ENCODE results near the gene IFIT3.
"Not testable (repeated sequence)": the region's sequence is repeated elsewhere in the genome, so short reads cannot be mapped to it uniquely, and the experiment has no call there.

The IFIT3 gene

GRCh38 chr10:89327803-89328441 lies at the start of gene IFIT3:
TSS of gene IFIT3 (plus strand) at chr10:89327997. CDS start at chr10:89328074, 77 bp downstream.
- DNase-seq = no peak

DNA sequence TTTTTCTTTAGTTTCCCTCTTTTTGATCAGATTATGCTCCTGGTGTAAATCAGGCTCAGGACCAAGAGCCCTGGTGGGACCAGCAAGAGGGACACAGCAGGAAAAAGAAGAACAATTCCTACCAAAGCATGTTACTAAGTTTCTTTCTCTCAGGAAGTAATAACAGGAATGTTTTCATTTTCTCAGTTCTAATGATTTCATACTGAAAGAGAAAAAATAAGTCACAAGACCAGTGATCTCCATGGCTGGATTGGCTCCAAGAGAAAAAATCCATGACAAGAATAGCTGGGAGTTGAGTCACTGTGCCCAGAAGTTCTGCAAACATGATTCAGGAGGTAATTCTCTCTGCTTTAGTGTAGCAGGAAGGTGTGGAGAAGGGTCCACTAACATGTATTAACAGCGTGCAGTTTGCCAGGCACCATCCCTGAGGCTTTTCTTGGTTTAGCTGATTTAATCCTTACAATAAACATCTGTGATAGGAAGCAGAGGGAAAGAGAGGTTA lies 49.7 kb upstream of the IFIT3 start:
- DNase-seq = no peak

DNA sequence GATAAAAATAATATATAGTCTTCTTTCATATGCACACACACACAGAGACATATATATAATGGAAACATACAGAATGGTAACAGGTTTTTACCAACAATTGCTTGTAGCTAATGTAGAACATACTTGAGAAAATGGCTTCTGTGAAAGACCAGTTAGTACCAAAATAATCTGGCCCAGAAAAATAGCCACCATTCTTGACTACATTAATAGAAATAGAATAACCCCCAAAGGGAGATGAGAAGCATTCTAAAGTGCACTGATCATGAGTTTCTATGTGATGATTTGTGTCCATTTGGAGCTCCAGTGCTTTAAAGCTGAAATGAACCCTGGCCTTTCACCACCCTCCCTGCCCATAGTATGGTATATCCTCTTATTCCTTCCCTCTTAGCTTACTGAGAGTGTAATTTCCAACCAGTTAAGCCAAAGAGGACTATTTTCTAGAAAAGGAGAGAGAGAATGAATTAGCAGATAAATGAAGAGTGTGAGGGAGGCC lies 48.9 kb upstream of the IFIT3 start:
- no peak for DNase-seq

GRCh38 chr10:89279421-89279869 lies 48.4 kb upstream of the IFIT3 start:
- DNase-seq = no peak

DNA sequence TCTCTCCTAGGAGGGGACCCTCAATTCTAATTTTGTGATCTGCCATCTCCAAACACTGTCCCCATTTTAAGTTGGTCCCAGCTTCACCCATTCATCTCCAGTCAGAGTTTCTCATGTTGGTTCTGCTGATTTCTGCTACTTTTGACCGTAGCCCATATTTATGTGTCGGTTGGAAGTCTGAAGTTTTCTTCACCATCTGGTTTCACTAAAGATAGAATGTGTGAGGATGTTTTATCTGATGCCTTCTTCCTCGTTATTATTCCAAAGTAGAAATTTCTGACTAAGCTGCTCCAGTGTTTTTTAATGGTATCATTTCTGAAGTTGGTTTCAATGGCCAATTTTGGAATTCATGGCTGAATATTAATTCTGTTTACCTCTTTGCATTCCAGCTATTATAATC lies 47.3 kb upstream of the IFIT3 start:
- no peak for DNase-seq

GRCh38 chr10:89281606-89282395 lies 46.0 kb upstream of the IFIT3 start:
- DNase-seq = no peak

DNA sequence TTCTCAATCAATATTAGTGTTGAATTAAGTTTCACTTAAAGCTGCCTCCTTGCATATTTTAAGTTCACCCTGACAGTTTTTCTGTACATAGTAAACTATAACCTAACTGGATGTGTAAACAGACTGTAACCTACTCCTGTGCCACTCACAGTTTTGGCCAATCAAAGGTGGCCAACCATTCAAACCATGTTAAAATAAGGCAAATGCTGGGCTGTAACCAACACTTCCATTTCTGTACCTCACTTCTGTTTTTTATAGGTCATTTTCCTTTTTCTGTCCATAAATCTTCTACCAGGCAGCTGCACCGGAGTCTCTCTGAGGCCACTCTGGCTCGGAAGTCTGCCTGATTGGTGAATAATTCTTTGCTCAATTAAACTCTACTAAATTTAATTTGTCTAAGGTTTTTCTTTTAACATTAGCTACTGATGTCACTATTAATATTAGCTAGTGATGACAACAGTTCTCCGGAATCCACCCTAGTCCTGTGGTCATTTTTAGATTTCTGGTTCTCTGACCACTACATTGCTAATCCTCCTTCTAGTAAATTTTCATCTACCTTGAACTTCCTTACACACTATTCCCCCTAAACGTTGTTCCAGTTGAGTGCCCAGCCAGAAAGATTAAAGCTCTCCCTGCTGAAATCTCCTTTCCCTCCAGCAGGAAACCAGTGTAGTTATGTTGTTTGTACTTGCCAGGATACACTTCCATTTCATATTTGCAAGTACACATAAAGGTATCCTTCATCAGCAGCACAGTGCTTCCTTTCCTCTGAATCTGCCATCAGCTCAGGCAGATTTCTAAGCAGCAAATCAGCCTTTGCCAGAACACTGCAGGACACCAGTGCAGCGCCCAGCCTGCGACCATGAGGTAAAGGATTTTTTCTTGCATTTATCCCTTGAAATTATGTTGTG lies 44.5 kb upstream of the IFIT3 start:
- DNase-seq = no peak

DNA sequence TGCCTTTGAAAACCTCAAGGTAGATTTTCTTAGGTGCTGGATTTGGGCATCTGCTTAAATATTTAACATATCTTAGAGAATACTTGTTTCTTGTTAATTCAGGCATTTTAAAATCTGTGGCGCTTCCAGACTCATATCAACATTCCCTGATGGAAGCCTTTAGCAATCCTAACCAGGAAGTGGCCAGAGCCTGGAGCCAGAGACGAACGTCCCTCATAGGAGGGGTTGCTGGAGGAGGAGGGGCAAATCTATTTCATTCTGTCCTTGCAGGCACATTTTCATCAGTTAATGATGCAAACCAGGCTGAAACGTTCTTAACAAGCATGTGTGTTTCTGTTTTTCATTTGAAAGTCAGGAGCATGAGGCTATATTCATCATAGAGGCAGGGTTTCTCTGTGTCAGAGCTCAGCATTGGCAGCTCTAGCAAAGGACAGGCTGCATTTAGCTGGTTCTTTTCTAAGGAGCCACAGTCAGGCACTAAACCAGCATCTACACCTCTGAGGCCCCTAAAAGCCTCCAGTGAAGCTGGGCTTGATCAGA lies 43.8 kb upstream of the IFIT3 start:
- no peak for DNase-seq

DNA sequence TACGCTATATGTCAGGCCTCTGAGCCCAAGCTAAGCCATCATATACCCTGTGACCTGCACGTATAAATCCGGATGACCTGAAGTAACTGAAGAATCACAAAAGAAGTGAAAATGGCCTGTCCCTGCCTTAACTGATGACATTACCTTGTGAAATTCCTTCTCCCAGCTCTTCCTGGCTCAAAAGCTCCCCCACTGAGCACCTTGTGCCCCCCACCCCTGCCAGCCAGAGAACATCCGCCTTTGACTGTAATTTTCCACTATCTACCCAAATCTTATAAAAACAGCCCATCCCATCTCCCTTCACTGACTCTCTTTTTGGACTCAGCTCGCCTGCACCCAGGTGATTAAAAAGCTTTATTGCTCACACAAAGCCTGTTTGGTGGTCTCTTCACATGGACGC lies 43.1 kb upstream of the IFIT3 start:
- DNase-seq = not testable (repeated sequence)

GRCh38 chr10:89285303-89285702 lies 42.5 kb upstream of the IFIT3 start:
- DNase-seq = not testable (repeated sequence)

GRCh38 chr10:89294721-89295239 lies 33.0 kb upstream of the IFIT3 start:
- DNase-seq = no peak

DNA sequence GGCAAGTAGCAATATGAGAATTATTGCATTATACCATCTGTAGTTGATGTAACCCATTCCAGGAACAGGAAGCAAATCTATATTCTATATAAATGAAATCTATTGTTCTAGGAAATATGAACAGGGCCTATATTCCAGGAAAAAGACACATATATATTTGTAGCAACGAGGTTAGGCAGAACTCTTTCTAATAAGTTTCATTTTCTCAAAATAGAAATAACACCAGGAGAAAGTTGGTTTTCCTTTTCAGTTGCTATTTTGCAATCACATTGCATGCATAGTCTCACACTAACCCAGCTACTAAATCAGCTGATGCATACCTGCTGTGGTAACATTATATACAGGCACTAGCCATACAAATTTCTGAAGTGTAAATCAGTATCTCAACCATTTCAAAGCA lies 32.2 kb upstream of the IFIT3 start:
- no peak for DNase-seq

DNA sequence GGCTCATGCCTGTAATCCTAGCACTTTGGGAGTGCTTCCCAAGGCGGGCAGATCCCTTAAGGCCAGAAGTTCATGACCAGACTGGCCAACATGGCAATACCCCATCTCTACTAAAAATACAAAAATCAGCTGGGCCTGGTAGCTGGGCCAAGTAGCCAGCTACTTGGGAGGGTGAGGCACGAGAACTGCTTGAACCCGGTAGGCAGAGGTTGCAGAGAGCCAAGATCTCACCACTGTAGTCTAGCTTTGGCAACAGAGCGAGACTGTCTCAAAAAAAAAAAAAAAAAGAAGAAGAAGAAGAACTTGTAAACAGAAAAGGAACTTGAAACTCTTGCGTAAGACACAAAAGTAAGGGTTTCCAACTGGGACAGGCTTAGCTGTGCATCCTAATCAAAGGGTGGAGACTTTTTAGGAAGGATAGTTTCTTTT lies 31.6 kb upstream of the IFIT3 start:
- no peak for DNase-seq

DNA sequence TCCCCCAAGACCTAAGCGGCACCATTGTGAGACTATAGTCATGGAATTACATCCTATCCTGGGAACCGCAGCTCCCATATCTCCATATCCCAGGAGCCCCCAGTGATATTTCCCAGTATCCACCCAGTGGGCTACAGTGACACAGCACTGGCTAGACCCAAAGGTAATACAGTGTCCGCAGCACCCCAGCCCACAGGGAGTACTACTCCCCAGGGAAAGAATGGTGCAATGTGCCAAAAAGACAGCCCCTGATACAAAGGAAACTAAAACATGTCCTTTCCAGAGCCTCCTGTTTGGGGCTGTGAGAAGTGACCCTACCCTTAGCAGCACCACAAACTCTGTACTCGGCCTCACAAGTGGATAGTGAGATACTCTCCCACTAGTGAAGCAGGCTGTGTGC lies 30.4 kb upstream of the IFIT3 start:
- no peak for DNase-seq

- DNase-seq = no peak
Measured at GRCh38 chr10:89297791-89298190, 30.0 kb upstream of the IFIT3 start.

- DNase-seq = no peak
Measured at GRCh38 chr10:89299031-89299430, 28.8 kb upstream of the IFIT3 start.

GRCh38 chr10:89301232-89301631 lies 26.6 kb upstream of the IFIT3 start:
- DNase-seq = no peak

- DNase-seq = peak; percentile 66
Measured at GRCh38 chr10:89301721-89302445, 25.9 kb upstream of the IFIT3 start, which contains the start of gene IFIT2. TSS of gene IFIT2 (plus strand) at chr10:89302046. CDS start at chr10:89302124, 78 bp downstream.

GRCh38 chr10:89302625-89303024 lies 25.2 kb upstream of the IFIT3 start:
- no peak for DNase-seq

DNA sequence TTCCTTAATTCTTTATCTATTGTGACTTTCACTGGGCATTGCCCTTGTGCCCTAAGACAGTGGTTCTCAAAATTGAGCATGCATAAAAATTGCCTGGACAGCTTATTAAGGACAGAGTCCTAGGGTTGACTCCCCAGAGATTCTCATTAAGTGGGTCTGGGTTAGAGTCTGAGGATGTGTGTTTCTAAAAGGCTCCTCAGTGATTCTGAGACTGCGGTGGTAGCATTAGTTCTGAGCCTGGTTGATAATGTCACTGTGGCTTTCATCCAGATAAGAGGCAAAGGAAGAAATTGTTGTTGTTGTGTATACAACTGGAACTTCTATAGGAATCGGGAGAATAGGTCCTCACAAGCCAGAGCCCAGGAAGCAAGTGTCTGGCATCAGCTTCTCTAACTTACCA lies 24.6 kb upstream of the IFIT3 start:
- no peak for DNase-seq

DNA sequence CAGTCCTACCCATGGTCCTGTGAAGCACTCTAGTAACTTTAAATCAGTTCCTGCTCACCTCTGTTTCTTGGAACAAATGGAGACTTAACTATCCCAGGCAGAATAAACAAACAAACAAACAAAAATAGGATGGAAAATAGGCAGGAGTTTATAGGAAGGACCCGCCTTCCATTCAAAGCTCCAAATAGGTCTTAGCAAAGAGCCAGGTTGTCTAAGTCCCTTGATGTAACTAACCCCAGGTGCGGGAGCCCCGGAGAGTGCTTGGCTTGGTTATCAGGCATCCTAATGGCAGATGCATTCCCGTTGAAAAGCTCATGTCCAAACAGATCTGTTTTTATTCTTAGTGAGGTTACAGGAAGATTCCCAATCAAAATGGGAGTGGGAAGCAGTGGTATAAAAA lies 23.8 kb upstream of the IFIT3 start:
- DNase-seq = no peak

DNA sequence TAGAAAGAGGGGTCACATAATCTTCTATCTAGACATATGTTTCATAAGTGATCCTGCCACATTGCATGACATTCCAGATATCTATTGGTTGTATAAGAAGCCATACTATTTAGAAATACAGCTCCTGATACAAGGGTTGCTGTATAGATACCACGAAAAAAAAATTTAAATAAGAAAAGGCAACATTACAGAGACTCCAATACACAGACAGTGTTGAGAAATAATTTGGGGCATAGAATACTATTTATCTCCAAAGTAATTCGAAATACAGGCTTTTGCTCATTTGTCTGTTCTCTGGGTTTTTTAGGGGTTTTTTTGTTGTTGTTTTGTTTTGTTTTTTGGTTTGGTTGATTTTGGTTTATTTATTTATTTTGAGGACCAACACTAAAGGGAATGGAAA lies 23.4 kb upstream of the IFIT3 start:
- DNase-seq = no peak
